Neural cell (in vitro differentiated cells): Measurements from ENCODE around the gene PDK1. TPM values are rescaled to one million over a fixed set of nuclear protein-coding genes. Genes with fewer than 3 reads are reported as not detected.

Experiments used
- H2AFZ ChIP-seq: fragments of 200-600, 300-800 bp; sonication (generic), shearing (Covaris generic); 2 replicates; pipeline ENCODE4 v1.6.0; 2014; ENCODE audit warnings: low read depth, mild to moderate bottlenecking, antibody characterized with exemption, low read length, moderate library complexity
- H3F3A ChIP-seq: fragments of 200-600 bp; shearing (Covaris generic); 2 replicates; pipeline ENCODE4 v1.6.1; 2016; ENCODE audit warnings: mild to moderate bottlenecking, moderate library complexity, mixed read lengths, antibody characterized with exemption, low read length; ENCODE audit not compliant: insufficient read depth, poor library complexity, severe bottlenecking
- H3K27ac ChIP-seq: fragments of 200-600, 300-800 bp; sonication (generic), shearing (Covaris generic); 2 replicates; pipeline ENCODE4 v1.5.1; 2014; ENCODE audit warnings: mild to moderate bottlenecking, low read length, moderate library complexity
- H3K27me3 ChIP-seq: fragments of 300-800, 200-600 bp; sonication (generic), shearing (Covaris generic); 2 replicates; pipeline ENCODE4 v1.6.0; 2014; ENCODE audit warnings: mild to moderate bottlenecking, low read depth, low read length, moderate library complexity; ENCODE audit not compliant: insufficient read depth
- H3K36me3 ChIP-seq: fragments of 300-800, 200-600 bp; sonication (generic), shearing (Covaris generic); 2 replicates; pipeline ENCODE4 v1.5.1; 2014; ENCODE audit warnings: mild to moderate bottlenecking, antibody characterized with exemption, low read length, moderate library complexity; ENCODE audit not compliant: insufficient read depth
- H3K4me2 ChIP-seq: fragments of 300-800, 200-600 bp; sonication (generic), shearing (Covaris generic); 2 replicates; pipeline ENCODE4 v1.6.0; 2014; ENCODE audit warnings: mild to moderate bottlenecking, low read length
- H3K4me3 ChIP-seq: fragments of 300-800, 200-600 bp; sonication (generic), shearing (Covaris generic); 2 replicates; pipeline ENCODE4 v1.5.1; 2014; ENCODE audit warnings: mild to moderate bottlenecking, low read length, moderate library complexity
- H3K79me2 ChIP-seq: fragments of 200-600 bp; shearing (Covaris generic); replicated peaks from 2 replicates; pipeline ENCODE4 v1.6.0; 2014; ENCODE audit warnings: mild to moderate bottlenecking, low read length, moderate library complexity; ENCODE audit not compliant: insufficient read depth
- H3K9ac ChIP-seq: fragments of 300-800, 200-600 bp; sonication (generic), shearing (Covaris generic); 2 replicates; pipeline ENCODE4 v1.6.1; 2016; ENCODE audit warnings: mild to moderate bottlenecking, low read length, mixed read lengths
- H3K9me2 ChIP-seq: fragments of 200-600 bp; shearing (Covaris generic); 2 replicates; pipeline ENCODE4 v1.6.1; 2016; ENCODE audit warnings: mild to moderate bottlenecking, low read length, mixed read lengths; ENCODE audit not compliant: insufficient read depth
- H3K9me3 ChIP-seq: fragments of 200-600, 300-800 bp; sonication (generic), shearing (Covaris generic); 2 replicates; pipeline ENCODE4 v1.6.1; 2016; ENCODE audit warnings: mild to moderate bottlenecking, mixed run types, low read length, moderate library complexity, mixed read lengths
- H4K20me1 ChIP-seq: fragments of 200-600 bp; shearing (Covaris generic); 2 replicates; pipeline ENCODE4 v1.6.1; 2016; ENCODE audit warnings: mild to moderate bottlenecking, mixed run types; ENCODE audit not compliant: insufficient read depth
- CTCF ChIP-seq: fragments of 450-650 bp; IDR thresholded peaks from 2 replicates; pipeline ENCODE4 v1.5.1; 2014; ENCODE audit warnings: antibody characterized with exemption, mild to moderate bottlenecking, moderate library complexity; ENCODE audit not compliant: poor library complexity, severe bottlenecking
- EP300 ChIP-seq: fragments of 450-650 bp; conservative IDR thresholded peaks from 2 replicates; pipeline ENCODE4 v1.6.1; 2014; ENCODE audit warnings: antibody characterized with exemption, mild to moderate bottlenecking, moderate library complexity; ENCODE audit not compliant: poor library complexity, severe bottlenecking
- EZH2 ChIP-seq: fragments of 200-600, 300-800 bp; shearing (Covaris generic), sonication (generic); IDR thresholded peaks from 2 replicates; pipeline ENCODE4 v1.6.1; 2014; ENCODE audit warnings: antibody characterized with exemption, low read length, borderline replicate concordance, mild to moderate bottlenecking; ENCODE audit not compliant: insufficient read depth, poor library complexity, severe bottlenecking
- MXI1 ChIP-seq: fragments of 450-650 bp; conservative IDR thresholded peaks from 2 replicates; pipeline ENCODE4 v1.6.1; 2014; ENCODE audit warnings: antibody characterized with exemption, mild to moderate bottlenecking; ENCODE audit not compliant: poor library complexity, severe bottlenecking
- POLR2AphosphoS5 ChIP-seq: IDR thresholded peaks from 2 replicates; pipeline ENCODE4 v1.6.1; 2012
- RAD21 ChIP-seq: fragments of 450-650 bp; conservative IDR thresholded peaks from 2 replicates; pipeline ENCODE4 v1.6.1; 2014; ENCODE audit warnings: antibody characterized with exemption, mild to moderate bottlenecking, moderate library complexity
- REST ChIP-seq: IDR thresholded peaks from 2 replicates; pipeline ENCODE4 v1.6.1; 2012; ENCODE audit warnings: borderline replicate concordance
- SMC3 ChIP-seq: fragments of 450-650 bp; conservative IDR thresholded peaks from 2 replicates; pipeline ENCODE4 v1.6.1; 2014; ENCODE audit warnings: antibody characterized with exemption, mild to moderate bottlenecking, moderate library complexity; ENCODE audit not compliant: poor library complexity
- TAF1 ChIP-seq: IDR thresholded peaks from 2 replicates; pipeline ENCODE4 v1.6.1; 2012; ENCODE audit warnings: low read depth
- polyA plus RNA-seq: library from polyadenylated mRNA; depleted of rRNA; stranded (reverse); fragments of >200 nt; gene quantifications from 2 replicates; pipeline ENCODE4 v1.2.3, GENCODE V29; 2014

PDK1 gene
- polyA plus RNA-seq, 1 donor from 2014 or later, result 10.8 TPM

- H3K27me3 ChIP-seq, result no peaks in the 10 kb centered on the region
- H2AFZ ChIP-seq, result no peak overlapping the region
- no peaks in the 10 kb centered on the region for H3K79me2 ChIP-seq
- no peaks in the 10 kb centered on the region for H4K20me1 ChIP-seq
- no peak overlapping the region for H3K9ac ChIP-seq
- H3K9me2 ChIP-seq, result no peaks in the 10 kb centered on the region
- TF ChIP-seq CTCF, result no peak
- no peak for TF ChIP-seq EZH2
- no peak overlapping the region for H3K4me2 ChIP-seq
- no peak overlapping the region for H3K4me3 ChIP-seq
- no peaks in the 10 kb centered on the region for H3K9me3 ChIP-seq
- no peaks in the 10 kb centered on the region for H3K36me3 ChIP-seq
- H3F3A ChIP-seq, result no peaks in the 10 kb centered on the region
- no peak overlapping the region for H3K27ac ChIP-seq
These were observed 40.9 kb downstream of the PDK1 start for GRCh38 chr2:172596776-172597175.

DNA sequence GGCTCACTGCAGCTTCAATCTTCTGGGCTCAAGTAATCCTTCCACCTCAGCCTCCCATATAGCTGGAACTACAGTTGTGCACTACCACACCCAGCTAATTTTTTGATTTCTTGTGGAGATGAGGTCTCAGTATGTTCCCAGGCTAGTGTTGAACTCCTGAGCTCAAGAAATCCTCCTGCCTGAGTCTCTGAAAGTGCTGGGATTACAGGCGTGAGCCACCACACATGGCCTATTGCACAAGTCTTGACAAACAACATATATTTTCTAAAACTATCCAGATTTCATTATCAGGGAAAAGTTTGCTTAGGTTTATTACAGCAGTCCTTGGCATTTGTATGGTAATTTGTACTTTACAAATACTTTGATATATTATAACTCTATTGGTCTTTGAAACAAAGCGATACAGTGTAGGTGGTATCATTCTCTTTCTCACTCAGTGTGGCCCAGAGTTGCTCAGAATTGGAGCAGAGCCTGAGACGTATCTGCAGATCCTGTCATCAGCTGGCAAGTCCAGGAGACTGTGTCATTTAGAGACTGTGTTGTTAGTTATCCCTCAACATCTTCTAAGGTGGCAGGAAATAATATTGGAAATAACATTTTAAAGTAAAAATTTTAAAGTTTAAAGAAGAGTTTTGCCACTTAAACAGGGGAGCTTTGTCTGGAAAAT lies 41.4 kb downstream of the PDK1 start:
- no peaks in the 10 kb centered on the region for H4K20me1 ChIP-seq

More for the DNA sequence above, 41.4 kb downstream of the PDK1 start:
- TF ChIP-seq RAD21, result no peak
- TF ChIP-seq EZH2, result no peak
- no peak for TF ChIP-seq SMC3
- TF ChIP-seq MXI1, result no peak
- TF ChIP-seq POLR2AphosphoS5, result no peak
- no peak for TF ChIP-seq EP300
- TF ChIP-seq TAF1, result no peak
- no peak for TF ChIP-seq REST
- no peak for TF ChIP-seq CTCF
- Histone ChIP-seq H3K9me3 (no peaks in the 10 kb centered on the region), H2AFZ (no peak overlapping the region), H3K79me2 (no peaks in the 10 kb centered on the region), H3K4me3 (no peak overlapping the region), H3K27me3 (no peaks in the 10 kb centered on the region), H3K9ac (no peak overlapping the region), H3K27ac (no peak overlapping the region), H3K4me2 (no peak overlapping the region), H3K36me3 (no peaks in the 10 kb centered on the region), H3K9me2 (no peaks in the 10 kb centered on the region), H3F3A (no peaks in the 10 kb centered on the region)
